ENCODE results near the gene SRP14. TPM values are rescaled to one million over a fixed set of nuclear protein-coding genes. Genes with fewer than 3 reads are reported as not detected.
A peak's percentile ranks its signal among the peaks of the same experiment; 100 is the strongest.

The SRP14 gene
- total RNA-seq, 1 donor from 2014 or later = 409 TPM

DNA sequence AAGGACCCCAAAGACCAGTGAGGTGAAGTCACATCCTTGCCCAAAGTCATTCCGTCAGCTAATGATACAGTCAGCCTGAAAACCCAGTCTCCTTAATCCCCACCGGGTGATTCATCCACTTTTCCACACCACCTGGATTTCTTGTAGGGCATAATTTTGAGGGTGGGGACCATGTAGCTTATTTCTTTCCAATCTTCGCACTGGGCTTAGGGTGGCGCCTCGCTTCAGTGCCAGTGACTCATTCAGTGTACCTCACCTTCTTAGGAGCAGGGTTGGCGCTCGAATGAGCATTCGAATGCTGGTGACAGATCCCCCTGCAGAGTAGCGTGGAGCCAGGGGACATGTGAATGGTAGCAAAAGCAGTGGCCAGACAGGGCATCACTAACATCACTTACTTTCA, 45.7 kb upstream of the SRP14 start:
- no peak overlapping the region for H3K27ac ChIP-seq
- no peaks in the 10 kb centered on the region for H3K36me3 ChIP-seq
- H3K27me3 ChIP-seq = no peaks in the 10 kb centered on the region
- DNase-seq (ENCODE audit: extremely low spot score in 2 of 2) = no peak
- peaks cover 67% of the 10 kb centered on the region for H3K4me1 ChIP-seq
- H3K4me3 ChIP-seq = no peak overlapping the region
- no peaks in the 10 kb centered on the region for H3K9me3 ChIP-seq
- TF ChIP-seq, protein P1, sequence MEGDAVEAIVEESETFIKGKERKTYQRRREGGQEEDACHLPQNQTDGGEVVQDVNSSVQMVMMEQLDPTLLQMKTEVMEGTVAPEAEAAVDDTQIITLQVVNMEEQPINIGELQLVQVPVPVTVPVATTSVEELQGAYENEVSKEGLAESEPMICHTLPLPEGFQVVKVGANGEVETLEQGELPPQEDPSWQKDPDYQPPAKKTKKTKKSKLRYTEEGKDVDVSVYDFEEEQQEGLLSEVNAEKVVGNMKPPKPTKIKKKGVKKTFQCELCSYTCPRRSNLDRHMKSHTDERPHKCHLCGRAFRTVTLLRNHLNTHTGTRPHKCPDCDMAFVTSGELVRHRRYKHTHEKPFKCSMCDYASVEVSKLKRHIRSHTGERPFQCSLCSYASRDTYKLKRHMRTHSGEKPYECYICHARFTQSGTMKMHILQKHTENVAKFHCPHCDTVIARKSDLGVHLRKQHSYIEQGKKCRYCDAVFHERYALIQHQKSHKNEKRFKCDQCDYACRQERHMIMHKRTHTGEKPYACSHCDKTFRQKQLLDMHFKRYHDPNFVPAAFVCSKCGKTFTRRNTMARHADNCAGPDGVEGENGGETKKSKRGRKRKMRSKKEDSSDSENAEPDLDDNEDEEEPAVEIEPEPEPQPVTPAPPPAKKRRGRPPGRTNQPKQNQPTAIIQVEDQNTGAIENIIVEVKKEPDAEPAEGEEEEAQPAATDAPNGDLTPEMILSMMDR (IDR thresholded peaks at IDR 0.05) = no peak
- peak in 1 of 2 donors; percentile 78 for TF ChIP-seq POLR2AphosphoS5 (IDR thresholded peaks at IDR 0.05; ENCODE audit: insufficient read depth in 1 of 2, low read depth in 1 of 2)
- intact Hi-C loops (cut with DNase I) = no loop called here

DNA sequence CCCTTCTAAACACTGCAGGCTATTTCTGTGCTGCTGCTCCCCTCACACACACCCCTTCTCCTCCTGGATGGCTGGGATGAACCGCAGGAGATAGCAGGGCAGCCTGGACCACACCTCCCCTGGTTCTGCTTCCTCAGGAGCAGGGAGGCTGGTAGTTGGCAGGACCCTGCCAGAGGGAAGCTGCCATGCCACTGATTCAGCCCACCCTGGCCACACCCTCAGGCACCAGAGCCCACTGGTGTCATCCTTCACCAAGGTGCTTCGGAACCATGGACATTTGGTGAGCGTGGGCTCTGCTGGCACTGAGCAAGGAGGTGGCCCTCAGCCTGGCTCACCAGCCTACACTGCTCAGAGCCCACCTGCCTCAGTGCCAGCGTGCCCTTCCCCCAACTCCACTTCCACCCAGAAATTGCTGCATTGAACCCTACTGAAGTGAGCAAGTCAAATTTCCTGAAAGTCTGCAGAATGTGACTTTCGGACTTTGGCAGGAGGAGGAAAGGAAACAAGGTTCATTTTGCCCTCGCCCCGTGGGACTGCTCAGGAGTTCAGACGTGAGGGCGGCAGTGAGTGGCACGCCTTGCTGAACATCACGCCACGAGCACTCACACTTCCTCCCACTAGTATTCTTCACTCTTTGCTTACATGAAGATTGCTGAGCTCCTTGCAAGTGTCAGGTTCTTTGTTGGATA, 43.4 kb upstream of the SRP14 start:
- intact Hi-C loops (cut with DNase I) = no loop called here
- DNase-seq (ENCODE audit: extremely low spot score in 2 of 2) = no peak
- H3K36me3 ChIP-seq = no peaks in the 10 kb centered on the region
- no peaks in the 10 kb centered on the region for H3K9me3 ChIP-seq
- peaks cover 44% of the 10 kb centered on the region for H3K4me1 ChIP-seq
- H3K27me3 ChIP-seq = no peaks in the 10 kb centered on the region
- H3K4me3 ChIP-seq = peak overlapping the region; percentile 14 to 27
- peak overlapping the region; percentile 47 for H3K27ac ChIP-seq
- TF ChIP-seq POLR2AphosphoS5 (IDR thresholded peaks at IDR 0.05; ENCODE audit: insufficient read depth in 1 of 2, low read depth in 1 of 2) = no peak
- TF ChIP-seq, protein P1 (IDR thresholded peaks at IDR 0.05) = no peak
- TF ChIP-seq POLR2A (IDR thresholded peaks at IDR 0.05) = no peak

DNA sequence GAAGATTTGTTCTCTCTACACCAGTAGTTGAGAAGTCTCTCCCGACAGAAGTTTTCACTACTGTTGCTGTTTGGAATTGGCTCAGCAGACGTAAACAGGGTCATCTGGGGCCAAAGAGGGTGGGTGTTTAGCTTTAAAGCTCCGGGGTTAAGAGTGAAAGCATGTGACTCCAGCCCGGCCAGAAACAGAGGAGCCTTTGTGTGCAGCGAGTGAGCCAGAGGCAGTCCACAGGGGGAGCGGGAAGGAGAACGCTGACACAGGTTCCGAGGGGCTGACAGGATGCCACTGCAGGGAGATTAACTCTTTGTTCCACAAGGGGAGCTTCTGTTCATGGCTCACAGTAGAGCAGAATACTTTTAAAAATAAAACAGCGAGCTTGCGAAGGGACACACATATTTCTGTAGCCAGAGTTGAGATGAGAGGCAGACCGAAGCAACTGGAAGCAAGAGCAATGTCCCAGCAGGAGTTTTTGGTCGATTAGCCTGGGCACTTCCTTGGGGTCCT, 42.8 kb upstream of the SRP14 start:
- TF ChIP-seq POLR2AphosphoS5 (IDR thresholded peaks at IDR 0.05; ENCODE audit: insufficient read depth in 1 of 2, low read depth in 1 of 2) = peak; percentile 30 to 49
- TF ChIP-seq, protein P1 (IDR thresholded peaks at IDR 0.05) = no peak
- intact Hi-C loops (cut with DNase I) = no loop called here

DNA sequence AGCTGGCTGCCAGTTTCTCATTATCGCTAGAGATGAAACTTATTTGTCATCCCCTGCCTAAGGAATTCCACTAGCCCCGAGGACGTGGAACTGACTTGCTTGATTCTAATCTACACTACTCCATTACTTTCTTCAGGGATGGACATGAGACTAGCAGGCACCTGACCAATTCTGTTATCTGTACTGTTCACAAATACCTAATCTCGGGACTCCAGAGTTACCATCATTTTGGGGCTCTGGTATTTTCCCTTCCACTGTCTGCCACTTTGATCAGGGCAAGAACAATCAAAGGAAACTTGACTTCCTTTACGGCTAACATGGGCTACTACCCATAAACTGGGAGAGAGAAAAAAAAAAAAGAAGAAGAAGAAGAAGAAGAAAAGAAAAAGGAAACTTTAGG, 41.9 kb upstream of the SRP14 start:
- H3K9me3 ChIP-seq = no peaks in the 10 kb centered on the region
- H3K27ac ChIP-seq = peak overlapping the region; percentile 47
- no peak for DNase-seq (ENCODE audit: extremely low spot score in 2 of 2)
- H3K36me3 ChIP-seq = no peaks in the 10 kb centered on the region
- H3K4me3 ChIP-seq = no peak overlapping the region
- H3K27me3 ChIP-seq = no peaks in the 10 kb centered on the region
- H3K4me1 ChIP-seq = peaks cover 34% of the 10 kb centered on the region
- no peak for TF ChIP-seq POLR2A (IDR thresholded peaks at IDR 0.05)
- TF ChIP-seq, protein P1 (IDR thresholded peaks at IDR 0.05) = no peak
- TF ChIP-seq POLR2AphosphoS5 (IDR thresholded peaks at IDR 0.05; ENCODE audit: insufficient read depth in 1 of 2, low read depth in 1 of 2) = no peak
- intact Hi-C loops (cut with DNase I) = no loop called here

More for the DNA sequence above, 42.8 kb upstream of the SRP14 start:
- Histone ChIP-seq H3K27ac (peak overlapping the region; percentile 47), H3K36me3 (no peaks in the 10 kb centered on the region), H3K4me3 (peak overlapping the region; percentile 14 to 27), H3K27me3 (no peaks in the 10 kb centered on the region), H3K9me3 (no peaks in the 10 kb centered on the region), H3K4me1 (peaks cover 38% of the 10 kb centered on the region)
- no peak for DNase-seq (ENCODE audit: extremely low spot score in 2 of 2)

DNA sequence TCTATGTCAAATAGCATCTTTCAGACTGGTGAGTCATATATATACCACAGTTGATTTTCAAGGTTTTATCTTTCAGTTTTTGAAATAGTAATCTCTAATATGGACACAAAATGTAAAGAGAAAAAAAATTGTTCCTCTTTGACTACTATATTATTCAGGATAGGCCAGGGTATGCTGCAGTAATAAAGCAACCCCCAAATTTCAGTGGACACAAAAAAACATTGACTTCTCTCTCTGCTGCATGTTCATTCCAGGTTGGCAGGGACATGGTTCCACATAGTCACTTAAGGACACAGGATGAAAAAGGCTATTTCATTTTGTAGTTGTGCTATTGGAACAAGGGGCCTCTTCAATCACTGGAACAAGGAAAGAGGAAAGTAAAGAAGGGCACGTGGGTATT, 41.1 kb upstream of the SRP14 start:
- Histone ChIP-seq H3K4me3 (no peak overlapping the region), H3K27me3 (no peaks in the 10 kb centered on the region), H3K9me3 (no peaks in the 10 kb centered on the region), H3K4me1 (peaks cover 34% of the 10 kb centered on the region), H3K27ac (peak overlapping the region; percentile 47), H3K36me3 (no peaks in the 10 kb centered on the region)
- DNase-seq (ENCODE audit: extremely low spot score in 2 of 2) = no peak
- intact Hi-C loops (cut with DNase I) = no loop called here
- TF ChIP-seq POLR2AphosphoS5 (IDR thresholded peaks at IDR 0.05; ENCODE audit: insufficient read depth in 1 of 2, low read depth in 1 of 2) (no peak), POLR2A (IDR thresholded peaks at IDR 0.05) (no peak)
- TF ChIP-seq, protein P1 (IDR thresholded peaks at IDR 0.05) = no peak
